OCI-LY7 (cell line): ENCODE data around the gene DUSP6. TPM values are rescaled to one million over a fixed set of nuclear protein-coding genes. Genes with fewer than 3 reads are reported as not detected.

ENCODE experiments used
- BruUV-seq: library from RNA; stranded (reverse); fragments of 400-500 nt; replicated peaks from 2 replicates; lab custom pipeline; 2021; lab: Mats Ljungman, UMichigan
- CTCF ChIA-PET: fragments of 300-600 bp; sonication (Branson Sonifier 250); formaldehyde crosslinking; loops from one replicate; lab custom pipeline; 2022; ENCODE audit warnings: antibody characterized with exemption; ENCODE audit not compliant: unreplicated experiment; lab: Charles Lee
- POLR2A ChIA-PET: fragments of 300-600 bp; sonication (Branson Sonifier 250); formaldehyde crosslinking; loops from one replicate; lab custom pipeline; 2022; ENCODE audit warnings: antibody characterized with exemption; lab: Charles Lee
- DNase-seq: peaks from one replicate; pipeline ENCODE4 v3.0.0-alpha.2; 2015; ENCODE audit warnings: low spot score
- H2AFZ ChIP-seq: fragments of 200-600 bp; sonication (generic), shearing (Covaris generic); 2 replicates; pipeline ENCODE4 v1.6.1; 2014; ENCODE audit warnings: mild to moderate bottlenecking, antibody characterized with exemption, low read length, moderate library complexity
- H3K27ac ChIP-seq: fragments of 200-600 bp; sonication (generic); 2 replicates; pipeline ENCODE4 v1.5.1; 2014; ENCODE audit warnings: mixed run types, low read depth, mild to moderate bottlenecking, moderate library complexity, low read length, inconsistent platforms; ENCODE audit not compliant: poor library complexity, severe bottlenecking
- H3K36me3 ChIP-seq: fragments of 200-600 bp; sonication (generic); 2 replicates; pipeline ENCODE4 v1.6.1; 2014; ENCODE audit warnings: mild to moderate bottlenecking, antibody characterized with exemption, low read length, moderate library complexity, mixed read lengths; ENCODE audit not compliant: insufficient read depth
- H3K4me1 ChIP-seq: fragments of 200-600 bp; sonication (generic); 2 replicates; pipeline ENCODE4 v1.5.1; 2014; ENCODE audit warnings: mild to moderate bottlenecking, low read length; ENCODE audit not compliant: insufficient read depth, poor library complexity, severe bottlenecking
- H3K4me2 ChIP-seq: fragments of 200-600 bp; sonication (generic); 2 replicates; pipeline ENCODE4 v1.6.1; 2014; ENCODE audit warnings: mild to moderate bottlenecking, low read length
- H3K4me3 ChIP-seq: fragments of 200-600 bp; sonication (generic); 2 replicates; pipeline ENCODE4 v1.5.1; 2014; ENCODE audit warnings: mild to moderate bottlenecking, low read depth, low read length; ENCODE audit not compliant: poor library complexity, severe bottlenecking
- H3K79me2 ChIP-seq: fragments of 200-600 bp; sonication (generic); 2 replicates; pipeline ENCODE4 v1.6.1; 2016; ENCODE audit warnings: low read depth, mild to moderate bottlenecking, low read length, moderate library complexity, mixed read lengths; ENCODE audit not compliant: insufficient read depth
- H3K9me2 ChIP-seq: fragments of 200-600 bp; sonication (generic); 2 replicates; pipeline ENCODE4 v1.6.1; 2016; ENCODE audit warnings: mild to moderate bottlenecking, low read length, mixed read lengths; ENCODE audit not compliant: insufficient read depth
- H3K9me3 ChIP-seq: fragments of 200-600 bp; sonication (generic); 2 replicates; pipeline ENCODE4 v1.6.1; 2014; ENCODE audit warnings: mild to moderate bottlenecking, mixed run types, low read length, mixed read lengths
- H4K20me1 ChIP-seq: fragments of 200-600 bp; sonication (generic); 2 replicates; pipeline ENCODE4 v1.6.1; 2014; ENCODE audit warnings: mild to moderate bottlenecking, antibody characterized with exemption, low read length, moderate library complexity, mixed read lengths; ENCODE audit not compliant: insufficient read depth
- CTCF ChIP-seq: fragments of 200-600 bp; sonication (generic); conservative IDR thresholded peaks from 2 replicates; pipeline ENCODE4 v1.5.1; 2014; ENCODE audit warnings: mild to moderate bottlenecking, antibody characterized with exemption, low read length, moderate library complexity, mixed read lengths
- EZH2phosphoT487 ChIP-seq: fragments of 200-600 bp; sonication (generic); IDR thresholded peaks from 2 replicates; pipeline ENCODE4 v1.6.1; 2018; ENCODE audit warnings: low read depth, borderline replicate concordance, mild to moderate bottlenecking, mixed run types, antibody characterized with exemption, low read length, moderate library complexity, mixed read lengths
- intact Hi-C: fragments of 100-400 bp; cut with micrococcal nuclease; formaldehyde crosslinking; loops from one replicate; pipeline ENCODE4 v1.10.0; 2022; ENCODE audit not compliant: unreplicated experiment
- total RNA-seq, 2 experiments: library from RNA; depleted of rRNA in 1 of 2; stranded (reverse); fragments of >200 nt in 1 of 2; shearing (Covaris generic) in 1 of 2; gene quantifications; 2 replicates each; pipeline ENCODE4 v1.2.3, GENCODE V29; 2014 to 2022

DUSP6 gene
- total RNA-seq, 2 experiments from 2014 or later = 0.47 to 2.2 TPM

GRCh38 chr12:89327486-89328094 lies 24.7 kb downstream of the DUSP6 start:
- peaks cover 5% of the 10 kb centered on the region for H3K4me1 ChIP-seq
- intact Hi-C loops = no loop called here
- BruUV-seq = no TSS peak
- H3K36me3 ChIP-seq = no peaks in the 10 kb centered on the region
- CTCF ChIA-PET = no interaction called here
- H3K27ac ChIP-seq = no peak overlapping the region
- H2AFZ ChIP-seq = no peak overlapping the region
- POLR2A ChIA-PET = interaction anchor here (0.5 to 1.2 kb wide), 4 partner anchors 14 to 30 kb away, joined by 3 to 7 read pairs (median 3); partner anchors contain the start of gene DUSP6
- no peaks in the 10 kb centered on the region for H4K20me1 ChIP-seq
- H3K4me2 ChIP-seq = no peak overlapping the region
- H3K9me2 ChIP-seq = no peaks in the 10 kb centered on the region
- H3K79me2 ChIP-seq = no peaks in the 10 kb centered on the region
- H3K9me3 ChIP-seq = peaks cover 5% of the 10 kb centered on the region; the same call in 1 of the 2 replicates
- H3K4me3 ChIP-seq = no peak overlapping the region
- no peak for TF ChIP-seq CTCF
- TF ChIP-seq EZH2phosphoT487 = no peak
- DNase-seq = no peak

- no peak for DNase-seq
- no peaks in the 10 kb centered on the region for H3K36me3 ChIP-seq
- no peaks in the 10 kb centered on the region for H3K9me2 ChIP-seq
- H4K20me1 ChIP-seq = no peaks in the 10 kb centered on the region
- H3K4me2 ChIP-seq = no peak overlapping the region
- H3K4me1 ChIP-seq = peaks cover 5% of the 10 kb centered on the region
- CTCF ChIA-PET = interaction anchor here (1.1 kb wide), 1 partner anchor 22 kb away, joined by 3 read pairs; no protein-coding TSS in a partner anchor
- H3K27ac ChIP-seq = no peak overlapping the region
- H3K9me3 ChIP-seq = peaks cover 5% of the 10 kb centered on the region; the same call in 1 of the 2 replicates
- no TSS peak for BruUV-seq
- TF ChIP-seq EZH2phosphoT487 = no peak
- no peak for TF ChIP-seq CTCF
- no peak overlapping the region for H3K4me3 ChIP-seq
- no peak overlapping the region for H2AFZ ChIP-seq
- H3K79me2 ChIP-seq = no peaks in the 10 kb centered on the region
- intact Hi-C loops = no loop called here
- POLR2A ChIA-PET = interaction anchor here (0.6 to 1.2 kb wide), 3 partner anchors 11 to 145 kb away, joined by 3 to 7 read pairs (median 4); no protein-coding TSS in a partner anchor
Measured at GRCh38 chr12:89326239-89327040, 25.9 kb downstream of the DUSP6 start.
